Esophagus muscularis mucosa (tissue), 4 donors: ENCODE measurements around the gene AQP5. TPM values are rescaled to one million over a fixed set of nuclear protein-coding genes. Genes with fewer than 3 reads are reported as not detected.

Experiments used
- DNase-seq: peaks from one replicate; pipeline ENCODE4 v3.0.0-alpha.2; 2017; ENCODE audit errors: extremely low spot score
- H3K27ac ChIP-seq, 4 donors: fragments of 200-600 bp; sonication (generic); replicated peaks in 1 of 4; 1 replicate in 3 of 4; 2 replicates in 1 of 4; pipeline ENCODE4 v1.5.1; 2016 to 2019; ENCODE audit warnings: mild to moderate bottlenecking in 1 of 4
- H3K27me3 ChIP-seq, 4 donors: fragments of 200-600 bp; sonication (generic); one replicate each; pipeline versions ENCODE4 v1.5.1 to v1.6.0; 2016 to 2019
- H3K36me3 ChIP-seq, 4 donors: fragments of 200-600 bp; sonication (generic); one replicate each; pipeline ENCODE4 v1.5.1; 2016 to 2019
- H3K4me1 ChIP-seq, 4 donors: fragments of 200-600 bp; sonication (generic); one replicate each; pipeline ENCODE4 v1.5.1; 2016 to 2019
- H3K4me3 ChIP-seq, 4 donors: fragments of 200-600 bp; sonication (generic); 1 replicate in 2 of 4; 2 replicates in 2 of 4; pipeline ENCODE4 v1.5.1; 2016 to 2019; ENCODE audit warnings: mild to moderate bottlenecking in 4 of 4, moderate library complexity in 1 of 4
- H3K9me3 ChIP-seq, 4 donors: fragments of 200-600 bp; sonication (generic); 1 replicate in 3 of 4; 2 replicates in 1 of 4; pipeline ENCODE4 v1.5.1; 2016 to 2019
- CTCF ChIP-seq, 3 experiments: fragments of 200-600 bp in 2 of 3; fragments of 450-650 bp in 1 of 3; sonication (generic) in 2 of 3; IDR thresholded peaks; one replicate each; pipeline ENCODE4 v1.5.1; 2017 to 2019; ENCODE audit warnings: antibody characterized with exemption in 3 of 3, mild to moderate bottlenecking in 2 of 3, moderate library complexity in 1 of 3
- EP300 ChIP-seq: sonication (generic); formaldehyde crosslinking; IDR thresholded peaks from one replicate; pipeline ENCODE4 v1.6.1; 2017; ENCODE audit warnings: antibody characterized with exemption
- POLR2A ChIP-seq: fragments of 450-650 bp; IDR thresholded peaks from one replicate; pipeline ENCODE4 v1.6.1; 2017; ENCODE audit warnings: antibody characterized with exemption, moderate library complexity, mild to moderate bottlenecking, low read depth
- POLR2AphosphoS5 ChIP-seq, 2 donors: sonication (generic); formaldehyde crosslinking; IDR thresholded peaks; one replicate each; pipeline ENCODE4 v1.6.1; 2017; ENCODE audit warnings: antibody characterized with exemption in 2 of 2
- WGBS: methylation state at CpG from one replicate; pipeline ENCODE4 v1.1.5; 2018; 5-methylcytosine and 5-hydroxymethylcytosine counted together
- intact Hi-C: fragments of 100-400 bp; cut with DNase I; formaldehyde crosslinking; loops from one replicate; pipeline ENCODE4 v1.15.1; 2023
- total RNA-seq, 4 donors: library from RNA; depleted of rRNA; stranded (reverse); fragments of >200 nt; gene quantifications; one replicate each; pipeline versions ENCODE4 v1.1.0 to v1.2.1, GENCODE V29; 2016

Gene AQP5
- total RNA-seq, 4 donors from 2014 or later, result 0.83 TPM; not detected in 3

GRCh38 chr12:49969651-49970429 lies 8.2 kb downstream of the AQP5 start:
- peaks cover 13 to 27% (median 24%) of the 10 kb centered on the region in 4 donors for H3K4me1 ChIP-seq
- DNase-seq, result no peak
- no peak for TF ChIP-seq POLR2A
- TF ChIP-seq CTCF (IDR thresholded peaks at IDR 0.05), result no peak
- no peak for TF ChIP-seq POLR2AphosphoS5 (IDR thresholded peaks at IDR 0.05)
- no peak for TF ChIP-seq EP300
- no peak overlapping the region for H3K4me3 ChIP-seq
- intact Hi-C loops, result loop anchor here (10.0 kb wide), 2 partner anchors 195 to 215 kb away; no protein-coding TSS in a partner anchor
- H3K9me3 ChIP-seq, result no peaks in the 10 kb centered on the region
- H3K36me3 ChIP-seq, result no peaks in the 10 kb centered on the region
- H3K27me3 ChIP-seq, result peaks cover 0 to 38% (median 3%) of the 10 kb centered on the region in 4 donors
- H3K27ac ChIP-seq, result no peak overlapping the region
- WGBS, result 78% methylated on average over 12 of the region's 12 CpGs

- H3K4me1 ChIP-seq, result peaks cover 18 to 35% (median 32%) of the 10 kb centered on the region in 4 donors
- WGBS, result 78% methylated on average over 10 of the region's 10 CpGs
- H3K27ac ChIP-seq, result no peak overlapping the region
- no peak for DNase-seq
- no peaks in the 10 kb centered on the region for H3K9me3 ChIP-seq
- no peak overlapping the region for H3K4me3 ChIP-seq
- no peaks in the 10 kb centered on the region for H3K36me3 ChIP-seq
- H3K27me3 ChIP-seq, result peaks cover 0 to 33% (median 3%) of the 10 kb centered on the region in 4 donors
- intact Hi-C loops, result no loop called here
- TF ChIP-seq POLR2A, result no peak
- no peak for TF ChIP-seq CTCF (IDR thresholded peaks at IDR 0.05)
- no peak for TF ChIP-seq POLR2AphosphoS5 (IDR thresholded peaks at IDR 0.05)
- TF ChIP-seq EP300, result no peak
Observed at GRCh38 chr12:49970658-49971057, 9.0 kb downstream of the AQP5 start.

GRCh38 chr12:49971141-49971540 lies 9.5 kb downstream of the AQP5 start:
- no peak overlapping the region for H3K4me3 ChIP-seq
- peaks cover 18 to 37% (median 32%) of the 10 kb centered on the region in 4 donors for H3K4me1 ChIP-seq
- H3K36me3 ChIP-seq, result no peaks in the 10 kb centered on the region
- no peaks in the 10 kb centered on the region for H3K9me3 ChIP-seq
- no peak for TF ChIP-seq POLR2AphosphoS5 (IDR thresholded peaks at IDR 0.05)
- intact Hi-C loops, result no loop called here
- 73% methylated on average over 6 of the region's 6 CpGs for WGBS
- H3K27me3 ChIP-seq, result peaks cover 0 to 33% (median 3%) of the 10 kb centered on the region in 4 donors
- DNase-seq, result no peak
- H3K27ac ChIP-seq, result no peak overlapping the region

GRCh38 chr12:49972129-49972528 lies 10.5 kb downstream of the AQP5 start:
- H3K9me3 ChIP-seq, result no peaks in the 10 kb centered on the region
- H3K27me3 ChIP-seq, result peaks cover 0 to 33% (median 3%) of the 10 kb centered on the region in 4 donors
- TF ChIP-seq EP300 (no peak), POLR2AphosphoS5 (IDR thresholded peaks at IDR 0.05) (no peak), CTCF (IDR thresholded peaks at IDR 0.05) (no peak), POLR2A (no peak)
- no peak for DNase-seq
- intact Hi-C loops, result no loop called here
- WGBS, result 82% methylated on average over 9 of the region's 9 CpGs
- H3K27ac ChIP-seq, result no peak overlapping the region
- H3K4me3 ChIP-seq, result no peak overlapping the region
- peaks cover 14 to 33% (median 27%) of the 10 kb centered on the region in 4 donors for H3K4me1 ChIP-seq
- H3K36me3 ChIP-seq, result no peaks in the 10 kb centered on the region

- Histone ChIP-seq H3K9me3 (no peaks in the 10 kb centered on the region), H3K4me1 (peaks cover 7 to 26% (median 20%) of the 10 kb centered on the region in 4 donors), H3K36me3 (no peaks in the 10 kb centered on the region), H3K4me3 (no peak within 1 kb of the TSS), H3K27me3 (peaks cover 0 to 30% (median 3%) of the 10 kb centered on the region in 4 donors), H3K27ac (no peak within 1 kb of the TSS)
- WGBS, result 80% methylated on average over 10 of the region's 18 CpGs
- intact Hi-C loops, result no loop called here
- no peak for TF ChIP-seq POLR2AphosphoS5 (IDR thresholded peaks at IDR 0.05)
- no peak for TF ChIP-seq EP300
- no peak for TF ChIP-seq CTCF (IDR thresholded peaks at IDR 0.05)
- no peak for TF ChIP-seq POLR2A
- DNase-seq, result no peak
Observed at GRCh38 chr12:49972641-49973360, 11.1 kb downstream of the AQP5 start, which contains the start of gene AQP6. AQP6 (plus strand) TSS chr12:49972947; CDS start chr12:49973174, 227 bp downstream.
